Lung (tissue), 12 donors: Measurements from ENCODE around the gene STAG1. TPM values are rescaled to one million over a fixed set of nuclear protein-coding genes. Genes with fewer than 3 reads are reported as not detected.

Source experiments
- ATAC-seq: fragments of 200-7000 bp; cut with Tn5 transposase; one replicate; pipeline ENCODE4 v1.9.1; 2020; ENCODE audit warnings: moderate number of reproducible peaks; ENCODE audit not compliant: insufficient read depth, low FRiP score
- DNase-seq, 3 donors: peaks; one replicate each; pipeline ENCODE4 v3.0.0-alpha.2; 2013 to 2017
- H3K27ac ChIP-seq, 2 donors: one replicate each; pipeline ENCODE4 v1.5.1; 2013; ENCODE audit warnings: mild to moderate bottlenecking in 2 of 2, moderate library complexity in 2 of 2, control low read depth in 1 of 2, inconsistent platforms in 1 of 2, low read depth in 1 of 2, low read length in 1 of 2
- H3K27me3 ChIP-seq, 3 donors: one replicate each; pipeline ENCODE4 v1.5.1; 2013; ENCODE audit warnings: low read length in 2 of 3; ENCODE audit not compliant: control insufficient read depth in 3 of 3, insufficient read depth in 3 of 3
- H3K36me3 ChIP-seq, 4 donors: one replicate each; pipeline ENCODE4 v1.5.1; 2013; ENCODE audit warnings: low read length in 4 of 4, mild to moderate bottlenecking in 1 of 4, moderate library complexity in 1 of 4; ENCODE audit not compliant: control insufficient read depth in 4 of 4, insufficient read depth in 4 of 4
- H3K4me1 ChIP-seq, 5 donors: one replicate each; pipeline ENCODE4 v1.5.1; 2013; ENCODE audit warnings: low read length in 5 of 5, mild to moderate bottlenecking in 2 of 5, moderate library complexity in 1 of 5; ENCODE audit not compliant: control insufficient read depth in 5 of 5, insufficient read depth in 5 of 5
- H3K4me3 ChIP-seq: one replicate; pipeline ENCODE4 v1.5.1; 2013; ENCODE audit warnings: mild to moderate bottlenecking, control low read depth, moderate library complexity
- H3K9ac ChIP-seq, 2 donors: one replicate each; pipeline ENCODE4 v1.5.1; 2013; ENCODE audit warnings: low read length in 2 of 2, control low read depth in 1 of 2; ENCODE audit not compliant: insufficient read depth in 1 of 2
- H3K9me3 ChIP-seq, 4 donors: one replicate each; pipeline ENCODE4 v1.5.1; 2013; ENCODE audit warnings: low read length in 3 of 4, mild to moderate bottlenecking in 1 of 4, moderate library complexity in 1 of 4; ENCODE audit not compliant: control insufficient read depth in 4 of 4, insufficient read depth in 3 of 4
- CTCF ChIP-seq: IDR thresholded peaks from 2 replicates; pipeline ENCODE4 v1.5.1; 2012; ENCODE audit warnings: mild to moderate bottlenecking; ENCODE audit errors: control extremely low read depth, extremely low read depth
- WGBS, 2 donors: extraction: QIAGEN DNeasy Blood & Tissue Kit; methylation state at CpG; one replicate each; pipeline ENCODE4 v1.1.7; 2013; 5-methylcytosine and 5-hydroxymethylcytosine counted together
- polyA plus RNA-seq, 2 donors: library from polyadenylated mRNA; stranded (reverse); fragments of 200-250 nt; gene quantifications; one replicate each; pipeline ENCODE4 v1.2.1, GENCODE V29; 2013
- total RNA-seq, 2 donors: library from RNA; depleted of rRNA in 1 of 2; stranded (reverse); fragments of >200 nt in 1 of 2; gene quantifications; one replicate each; pipeline ENCODE4 v1.2.1, GENCODE V29; 2014 to 2021
- donor health status: control.
- donor health status: control.
- donor health status: Bipolar disorder and iron deficiency.
- donor health status: healthy.
- donor health status: DM: yes; HTN: yes; CAD: no.

Gene STAG1
- total and polyA plus RNA-seq, 4 donors, result 8.1 to 90.0 (median 20.5) TPM

DNA sequence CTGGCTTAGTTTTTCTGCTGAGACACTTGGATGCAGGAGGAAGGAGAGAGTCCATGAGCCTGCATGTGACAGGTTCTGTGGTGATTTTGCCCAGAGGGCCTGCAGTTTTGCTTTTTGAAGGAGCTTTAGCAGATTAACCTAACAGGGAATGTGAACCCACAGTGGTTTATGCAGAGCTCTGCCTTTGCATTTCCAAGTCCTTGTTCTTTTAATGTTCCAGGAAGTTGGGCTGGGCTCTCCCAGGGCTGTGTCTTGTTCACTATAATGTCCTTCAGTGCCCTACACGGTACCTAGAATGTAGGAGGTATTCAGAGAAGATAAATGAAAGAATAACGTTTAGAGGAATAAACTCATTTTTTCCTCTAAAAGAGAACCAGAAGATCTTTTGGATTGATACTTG, 451.7 kb downstream of the STAG1 start:
- no peak for TF ChIP-seq CTCF
- DNase-seq, result no peak
- WGBS, 2 donors, result 94 to 97% methylated on average over 2 of the region's 2 CpGs
- H3K36me3 ChIP-seq, result peaks cover 4 to 18% (median 15%) of the 10 kb centered on the region in 4 donors
- no peaks in the 10 kb centered on the region for H3K4me1 ChIP-seq
- ATAC-seq, result no peak
- H3K27me3 ChIP-seq, result no peaks in the 10 kb centered on the region
- peaks cover 0 to 1% (median 0%) of the 10 kb centered on the region in 4 donors for H3K9me3 ChIP-seq
- no peak overlapping the region for H3K27ac ChIP-seq
- no peak overlapping the region for H3K4me3 ChIP-seq
- no peak overlapping the region for H3K9ac ChIP-seq

- Histone ChIP-seq H3K27me3 (no peaks in the 10 kb centered on the region), H3K9me3 (peaks cover 0 to 1% (median 0%) of the 10 kb centered on the region in 4 donors), H3K4me3 (no peak overlapping the region), H3K36me3 (peaks cover 10 to 22% (median 15%) of the 10 kb centered on the region in 4 donors), H3K27ac (no peak overlapping the region), H3K9ac (no peak overlapping the region), H3K4me1 (no peaks in the 10 kb centered on the region)
- DNase-seq (no peak), ATAC-seq (no peak)
- TF ChIP-seq CTCF, result no peak
- WGBS, 2 donors, result 95 to 99% methylated on average over 8 of the region's 8 CpGs
Observed at GRCh38 chr3:136297826-136298225, 454.4 kb downstream of the STAG1 start.

- no peaks in the 10 kb centered on the region for H3K27me3 ChIP-seq
Observed at GRCh38 chr3:136296960-136297359, 455.2 kb downstream of the STAG1 start.

More at GRCh38 chr3:136296960-136297359, 455.2 kb downstream of the STAG1 start:
- H3K9me3 ChIP-seq, result peaks cover 0 to 1% (median 0%) of the 10 kb centered on the region in 4 donors
- H3K36me3 ChIP-seq, result peaks cover 10 to 22% (median 17%) of the 10 kb centered on the region in 4 donors
- DNase-seq (no peak), ATAC-seq (no peak)
- H3K4me1 ChIP-seq, result no peaks in the 10 kb centered on the region
- no peak overlapping the region for H3K27ac ChIP-seq
- H3K9ac ChIP-seq, result no peak overlapping the region
- H3K4me3 ChIP-seq, result no peak overlapping the region
- no peak for TF ChIP-seq CTCF
- 82 to 88% methylated on average over 5 of the region's 5 CpGs for WGBS, 2 donors
